ENCODE results near the gene MAFF.

Gene MAFF

GRCh38 chr22:38181453-38182200 is 20.2 kb upstream of the MAFF start, which contains the start of gene PLA2G6:
Gene PLA2G6 (minus strand): TSS chr22:38181830. CDS start chr22:38169426, 12,404 bp downstream.
- Histone ChIP-seq H3K27ac (ENCODE audit: low read depth, low read length, poor library complexity, severe bottlenecking) (peak within 1 kb of the TSS; percentile 91), H3K9me2 (ENCODE audit: low read depth, low read length) (no peaks in the 10 kb centered on the region), H3K9ac (ENCODE audit: low read length) (peak within 1 kb of the TSS; percentile 88), H3K4me2 (ENCODE audit: low read length) (peak within 1 kb of the TSS; percentile 87), H4K20me1 (ENCODE audit: insufficient read depth, low read length) (no peaks in the 10 kb centered on the region), H3K4me1 (ENCODE audit: insufficient read depth, low read length, severe bottlenecking) (peaks cover 29% of the 10 kb centered on the region), H3K79me2 (ENCODE audit: insufficient read depth, low read length) (no peaks in the 10 kb centered on the region), H3K27me3 (ENCODE audit: insufficient read depth, low read length) (no peaks in the 10 kb centered on the region), H2AFZ (ENCODE audit: low read length) (no peak within 1 kb of the TSS), H3K9me3 (ENCODE audit: low read length) (no peaks in the 10 kb centered on the region), H3F3A (ENCODE audit: insufficient read depth, low read length) (no peaks in the 10 kb centered on the region), H3K36me3 (ENCODE audit: insufficient read depth, low read length) (no peaks in the 10 kb centered on the region), H3K4me3 (ENCODE audit: low read depth, low read length, poor library complexity, severe bottlenecking) (peak within 1 kb of the TSS; percentile 73)
- TF ChIP-seq EZH2 (IDR thresholded peaks at IDR 0.05; ENCODE audit: borderline replicate concordance, low read length) (no peak), CTCF (IDR thresholded peaks at IDR 0.05; ENCODE audit: low read length) (no peak)

- TF ChIP-seq EZH2 (IDR thresholded peaks at IDR 0.05; ENCODE audit: borderline replicate concordance, low read length) (no peak), CTCF (IDR thresholded peaks at IDR 0.05; ENCODE audit: low read length) (no peak)
- H3K79me2 ChIP-seq (ENCODE audit: insufficient read depth, low read length), result no peaks in the 10 kb centered on the region
- no peaks in the 10 kb centered on the region for H3F3A ChIP-seq (ENCODE audit: insufficient read depth, low read length)
- no peak overlapping the region for H3K4me2 ChIP-seq (ENCODE audit: low read length)
- peaks cover 22% of the 10 kb centered on the region for H3K4me1 ChIP-seq (ENCODE audit: insufficient read depth, low read length, severe bottlenecking)
- H3K36me3 ChIP-seq (ENCODE audit: insufficient read depth, low read length), result no peaks in the 10 kb centered on the region
- no peaks in the 10 kb centered on the region for H4K20me1 ChIP-seq (ENCODE audit: insufficient read depth, low read length)
- no peak overlapping the region for H2AFZ ChIP-seq (ENCODE audit: low read length)
- H3K9ac ChIP-seq (ENCODE audit: low read length), result no peak overlapping the region
- H3K9me3 ChIP-seq (ENCODE audit: low read length), result no peaks in the 10 kb centered on the region
- H3K27me3 ChIP-seq (ENCODE audit: insufficient read depth, low read length), result no peaks in the 10 kb centered on the region
- no peak overlapping the region for H3K4me3 ChIP-seq (ENCODE audit: low read depth, low read length, poor library complexity, severe bottlenecking)
- no peaks in the 10 kb centered on the region for H3K9me2 ChIP-seq (ENCODE audit: low read depth, low read length)
- no peak overlapping the region for H3K27ac ChIP-seq (ENCODE audit: low read depth, low read length, poor library complexity, severe bottlenecking)
These were observed 17.0 kb upstream of the MAFF start for GRCh38 chr22:38184788-38185187.

GRCh38 chr22:38186429-38186828 is 15.4 kb upstream of the MAFF start:
- Histone ChIP-seq H3K27ac (ENCODE audit: low read depth, low read length, poor library complexity, severe bottlenecking) (no peak overlapping the region), H3K9me3 (ENCODE audit: low read length) (no peaks in the 10 kb centered on the region), H3K27me3 (ENCODE audit: insufficient read depth, low read length) (no peaks in the 10 kb centered on the region; the same call in 1 of the 2 replicates), H3K4me3 (ENCODE audit: low read depth, low read length, poor library complexity, severe bottlenecking) (no peak overlapping the region), H2AFZ (ENCODE audit: low read length) (no peak overlapping the region), H3K4me2 (ENCODE audit: low read length) (no peak overlapping the region), H3K4me1 (ENCODE audit: insufficient read depth, low read length, severe bottlenecking) (peaks cover 6% of the 10 kb centered on the region), H3F3A (ENCODE audit: insufficient read depth, low read length) (no peaks in the 10 kb centered on the region), H3K36me3 (ENCODE audit: insufficient read depth, low read length) (no peaks in the 10 kb centered on the region), H3K79me2 (ENCODE audit: insufficient read depth, low read length) (no peaks in the 10 kb centered on the region), H3K9ac (ENCODE audit: low read length) (no peak overlapping the region), H3K9me2 (ENCODE audit: low read depth, low read length) (no peaks in the 10 kb centered on the region), H4K20me1 (ENCODE audit: insufficient read depth, low read length) (no peaks in the 10 kb centered on the region)
- TF ChIP-seq CTCF (IDR thresholded peaks at IDR 0.05; ENCODE audit: low read length), result no peak
- no peak for TF ChIP-seq EZH2 (IDR thresholded peaks at IDR 0.05; ENCODE audit: borderline replicate concordance, low read length)
